Measurements from ENCODE around the gene KLHL13. TPM values are rescaled to one million over a fixed set of nuclear protein-coding genes. Genes with fewer than 3 reads are reported as not detected.

KLHL13 gene
- total RNA-seq, 2 donors from 2014 or later: 8.9 to 10.7 TPM

GRCh38 chrX:117982694-117983392, 133.8 kb downstream of the KLHL13 start:
- no peak overlapping the region for H3K27ac ChIP-seq
- no peaks in the 10 kb centered on the region for H3K4me1 ChIP-seq (replicated peaks)
- no peaks in the 10 kb centered on the region for H3K27me3 ChIP-seq (replicated peaks; ENCODE audit: insufficient read depth)
- WGBS: 72% methylated on average over 4 of the region's 4 CpGs
- no peaks in the 10 kb centered on the region for H3K9me3 ChIP-seq
- no peak overlapping the region for H3K4me3 ChIP-seq
- TF ChIP-seq POLR2AphosphoS5 (IDR thresholded peaks at IDR 0.05) (no peak), POLR2A (IDR thresholded peaks at IDR 0.05) (no peak)
- TF ChIP-seq, protein P1, sequence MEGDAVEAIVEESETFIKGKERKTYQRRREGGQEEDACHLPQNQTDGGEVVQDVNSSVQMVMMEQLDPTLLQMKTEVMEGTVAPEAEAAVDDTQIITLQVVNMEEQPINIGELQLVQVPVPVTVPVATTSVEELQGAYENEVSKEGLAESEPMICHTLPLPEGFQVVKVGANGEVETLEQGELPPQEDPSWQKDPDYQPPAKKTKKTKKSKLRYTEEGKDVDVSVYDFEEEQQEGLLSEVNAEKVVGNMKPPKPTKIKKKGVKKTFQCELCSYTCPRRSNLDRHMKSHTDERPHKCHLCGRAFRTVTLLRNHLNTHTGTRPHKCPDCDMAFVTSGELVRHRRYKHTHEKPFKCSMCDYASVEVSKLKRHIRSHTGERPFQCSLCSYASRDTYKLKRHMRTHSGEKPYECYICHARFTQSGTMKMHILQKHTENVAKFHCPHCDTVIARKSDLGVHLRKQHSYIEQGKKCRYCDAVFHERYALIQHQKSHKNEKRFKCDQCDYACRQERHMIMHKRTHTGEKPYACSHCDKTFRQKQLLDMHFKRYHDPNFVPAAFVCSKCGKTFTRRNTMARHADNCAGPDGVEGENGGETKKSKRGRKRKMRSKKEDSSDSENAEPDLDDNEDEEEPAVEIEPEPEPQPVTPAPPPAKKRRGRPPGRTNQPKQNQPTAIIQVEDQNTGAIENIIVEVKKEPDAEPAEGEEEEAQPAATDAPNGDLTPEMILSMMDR (IDR thresholded peaks at IDR 0.05): no peak
- DNase-seq (ENCODE audit: low spot score): no peak
- intact Hi-C loops (cut with DNase I): no loop called here
- H3K36me3 ChIP-seq: no peaks in the 10 kb centered on the region

DNA sequence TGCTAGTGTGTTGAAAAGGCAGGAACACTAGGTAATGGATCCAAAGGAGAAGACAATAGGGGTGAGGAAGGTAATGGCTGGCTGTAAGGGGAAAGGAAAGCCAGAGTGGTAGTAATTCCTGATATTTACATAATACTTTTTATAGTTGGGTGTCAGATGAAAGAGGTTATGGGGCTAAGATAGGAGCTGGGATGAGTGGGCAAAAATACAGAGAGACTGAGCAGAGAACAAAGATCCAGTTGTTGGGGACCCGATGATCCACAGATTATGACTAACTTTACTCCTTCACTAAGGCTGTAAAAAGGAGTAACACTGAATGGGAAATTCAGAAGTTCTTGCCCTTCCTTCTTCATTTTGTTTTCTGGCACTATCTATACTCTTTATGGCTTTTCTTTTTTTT, 138.2 kb downstream of the KLHL13 start:
- WGBS: 77% methylated on average over 1 of the region's 1 CpG
- Histone ChIP-seq H3K36me3 (no peaks in the 10 kb centered on the region), H3K9me3 (no peaks in the 10 kb centered on the region), H3K4me1 (replicated peaks) (no peaks in the 10 kb centered on the region), H3K4me3 (no peak overlapping the region), H3K27me3 (replicated peaks; ENCODE audit: insufficient read depth) (no peaks in the 10 kb centered on the region), H3K27ac (no peak overlapping the region)
- intact Hi-C loops (cut with DNase I): no loop called here
- TF ChIP-seq, protein P1 (IDR thresholded peaks at IDR 0.05): no peak
- TF ChIP-seq POLR2A (IDR thresholded peaks at IDR 0.05) (no peak), POLR2AphosphoS5 (IDR thresholded peaks at IDR 0.05) (no peak)
- DNase-seq (ENCODE audit: low spot score): no peak

- Histone ChIP-seq H3K36me3 (no peaks in the 10 kb centered on the region), H3K27ac (no peak overlapping the region), H3K27me3 (replicated peaks; ENCODE audit: insufficient read depth) (no peaks in the 10 kb centered on the region), H3K9me3 (no peaks in the 10 kb centered on the region), H3K4me3 (no peak overlapping the region), H3K4me1 (replicated peaks) (no peaks in the 10 kb centered on the region)
- no peak for DNase-seq (ENCODE audit: low spot score)
- TF ChIP-seq POLR2A (IDR thresholded peaks at IDR 0.05) (no peak), POLR2AphosphoS5 (IDR thresholded peaks at IDR 0.05) (no peak)
- TF ChIP-seq, protein P1 (IDR thresholded peaks at IDR 0.05): no peak
- WGBS: 9% methylated on average over 1 of the region's 1 CpG
- intact Hi-C loops (cut with DNase I): no loop called here
Measured at GRCh38 chrX:117977526-117977925, 139.1 kb downstream of the KLHL13 start.

DNA sequence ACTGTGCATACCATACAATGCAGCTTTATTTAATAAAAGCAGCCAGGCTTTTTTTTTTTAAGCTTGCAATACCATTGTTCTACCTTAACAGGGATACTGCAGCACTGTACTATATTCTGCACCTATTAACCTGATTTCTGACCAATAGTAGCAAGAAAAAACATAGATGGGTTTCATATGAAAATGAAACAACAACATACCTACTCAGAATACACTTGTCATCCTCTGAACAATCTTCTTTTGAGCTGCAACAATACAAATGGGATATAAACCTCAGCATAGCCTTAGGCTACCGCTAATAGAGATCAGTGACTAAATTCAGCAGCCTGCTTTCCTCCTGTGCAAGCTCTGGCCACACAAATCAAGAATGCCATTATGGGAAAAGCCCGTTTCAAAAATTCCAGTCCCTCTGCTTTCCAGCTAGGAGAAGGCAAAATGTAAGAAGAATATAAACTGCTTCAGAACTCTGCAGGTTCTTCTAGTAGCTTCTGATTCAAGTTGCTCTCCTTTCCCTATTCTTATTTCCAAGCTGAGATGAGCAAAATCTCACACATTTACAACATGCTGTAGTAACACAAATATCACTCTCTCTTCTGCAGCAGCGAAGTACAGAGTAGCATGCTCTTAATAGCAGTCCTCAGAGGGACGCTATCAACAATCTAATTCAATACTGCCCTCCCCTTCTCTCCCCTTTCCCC, 143.4 kb downstream of the KLHL13 start:
- Histone ChIP-seq H3K36me3 (no peaks in the 10 kb centered on the region), H3K4me3 (no peak overlapping the region), H3K4me1 (replicated peaks) (no peaks in the 10 kb centered on the region), H3K27ac (no peak overlapping the region), H3K9me3 (no peaks in the 10 kb centered on the region), H3K27me3 (replicated peaks; ENCODE audit: insufficient read depth) (no peaks in the 10 kb centered on the region)
- WGBS: 33% methylated on average over 4 of the region's 4 CpGs
- TF ChIP-seq, protein P1 (IDR thresholded peaks at IDR 0.05): no peak
- TF ChIP-seq POLR2A (IDR thresholded peaks at IDR 0.05): no peak
- intact Hi-C loops (cut with DNase I): no loop called here
- no peak for DNase-seq (ENCODE audit: low spot score)

GRCh38 chrX:117972711-117973109, 143.9 kb downstream of the KLHL13 start:
- TF ChIP-seq POLR2A (IDR thresholded peaks at IDR 0.05) (no peak), POLR2AphosphoS5 (IDR thresholded peaks at IDR 0.05) (no peak)
- TF ChIP-seq, protein P1 (IDR thresholded peaks at IDR 0.05): no peak
- 28% methylated on average over 7 of the region's 7 CpGs for WGBS
- intact Hi-C loops (cut with DNase I): no loop called here
- Histone ChIP-seq H3K4me3 (no peak overlapping the region), H3K4me1 (replicated peaks) (no peaks in the 10 kb centered on the region), H3K9me3 (no peaks in the 10 kb centered on the region), H3K36me3 (no peaks in the 10 kb centered on the region), H3K27ac (no peak overlapping the region), H3K27me3 (replicated peaks; ENCODE audit: insufficient read depth) (no peaks in the 10 kb centered on the region)
- no peak for DNase-seq (ENCODE audit: low spot score)

All from prostate gland (tissue), 2 donors.